Stimulated activated CD8-positive, alpha-beta memory T cell treated with anti-CD3 and anti-CD28 coated beads, Interleukin-4, amount 100 ng/mL, for 48 hours (primary cell): Measurements from ENCODE around the gene FCER1G.

Experiments used
- DNase-seq: peaks from one replicate; pipeline ENCODE4 v3.0.0-alpha.2; 2020

The FCER1G gene

GRCh38 chr1:161189036-161189435, 26.1 kb upstream of the FCER1G start:
- no peak for DNase-seq

DNA sequence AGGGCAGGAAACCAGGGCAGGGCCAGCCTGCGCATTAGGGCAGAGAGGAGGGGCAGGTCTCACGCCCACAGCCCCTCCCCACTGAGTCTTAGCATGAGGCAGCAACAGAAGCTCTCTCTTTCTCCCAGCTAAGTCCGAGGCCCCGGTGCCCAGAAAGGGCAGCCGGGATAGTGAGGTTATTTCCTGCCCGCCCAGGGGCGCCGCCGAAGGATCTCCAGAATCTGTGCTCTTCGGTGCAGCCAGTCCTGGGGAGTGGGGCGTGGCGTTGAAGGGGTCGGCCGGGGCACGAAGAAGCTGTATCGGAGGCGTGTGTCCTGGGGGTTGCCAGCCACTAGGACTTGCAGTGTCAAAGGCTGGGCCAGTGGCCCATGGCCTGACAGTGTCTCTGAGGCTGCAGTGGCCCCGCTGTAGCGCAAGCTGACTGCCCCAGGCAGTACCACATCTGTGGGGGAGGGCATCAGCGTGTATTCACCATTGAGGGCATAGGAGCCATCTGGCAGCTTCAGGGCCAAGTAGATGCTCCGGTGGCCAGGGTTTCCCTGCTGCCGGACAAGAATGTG, 24.1 kb upstream of the FCER1G start:
- DNase-seq, result no peak

DNA sequence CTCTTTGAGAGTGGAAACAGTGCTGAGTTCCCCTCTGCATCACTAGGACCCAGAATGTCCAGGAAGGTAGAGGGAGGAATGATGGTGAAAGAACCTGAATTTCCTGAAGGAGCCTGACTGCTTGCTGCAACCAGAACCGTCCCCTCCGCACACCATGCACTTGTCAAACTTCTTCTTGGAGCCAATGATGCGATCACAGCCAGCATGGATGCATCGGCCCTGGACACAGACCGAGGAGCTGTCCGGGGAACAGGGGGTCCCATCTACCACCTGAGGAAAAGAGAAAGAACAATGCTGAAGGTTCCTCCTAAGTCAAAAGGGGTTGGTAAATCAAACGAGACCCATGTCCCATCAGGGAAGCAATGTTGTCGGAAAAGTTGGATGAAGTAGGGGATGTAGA, 23.1 kb upstream of the FCER1G start:
- no peak for DNase-seq

DNA sequence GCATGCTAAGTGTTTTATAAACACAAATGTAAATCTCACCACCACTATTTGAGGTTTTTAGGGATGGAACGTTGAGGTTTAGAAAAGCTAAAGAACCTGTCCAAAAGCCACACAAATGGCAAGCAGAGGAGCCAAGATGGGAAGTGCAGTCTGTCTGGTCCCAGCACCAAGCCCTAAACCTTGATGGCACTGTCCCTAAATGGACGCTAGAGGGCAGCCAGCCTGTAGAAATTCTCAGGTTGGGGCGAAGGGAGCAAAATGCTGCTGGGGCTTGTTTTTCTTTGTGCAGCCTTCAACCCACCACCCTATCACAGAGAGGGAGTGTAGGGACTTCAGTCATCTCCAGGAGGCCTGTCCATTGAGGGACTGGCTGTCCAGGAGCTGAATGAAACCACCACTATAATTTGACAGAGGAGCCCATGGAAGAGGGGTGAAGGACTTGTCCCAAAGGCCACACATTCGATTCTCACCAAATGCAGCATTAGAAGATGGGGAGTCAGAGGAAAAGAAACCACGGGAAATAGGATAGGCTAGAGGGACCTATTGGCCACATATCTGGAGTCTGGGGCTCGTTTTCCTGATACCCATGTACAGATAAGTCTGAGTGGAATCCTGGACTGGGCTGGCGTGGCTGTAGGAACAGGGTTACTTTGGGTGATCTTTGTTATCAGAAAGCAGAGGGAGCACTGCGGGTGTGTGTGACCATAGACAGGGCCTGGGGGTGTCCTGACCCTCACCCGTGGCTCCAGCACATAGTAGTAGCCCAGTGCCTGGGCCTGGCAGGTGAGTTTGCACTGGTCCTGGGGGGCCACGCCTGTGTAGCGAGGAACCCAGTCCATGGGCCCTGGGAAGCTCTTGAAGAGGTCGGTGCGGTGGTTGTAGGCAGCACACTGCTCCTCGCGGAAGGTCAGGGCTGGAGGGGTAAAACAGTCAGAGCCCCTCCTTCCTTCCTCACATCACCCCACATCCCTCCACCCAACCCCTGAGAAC, 22.3 kb upstream of the FCER1G start:
- peak; percentile 76 for DNase-seq

GRCh38 chr1:161193561-161194235, 21.4 kb upstream of the FCER1G start:
- DNase-seq, result no peak

- DNase-seq, result no peak
Observed at GRCh38 chr1:161195171-161195570, 19.9 kb upstream of the FCER1G start.

DNA sequence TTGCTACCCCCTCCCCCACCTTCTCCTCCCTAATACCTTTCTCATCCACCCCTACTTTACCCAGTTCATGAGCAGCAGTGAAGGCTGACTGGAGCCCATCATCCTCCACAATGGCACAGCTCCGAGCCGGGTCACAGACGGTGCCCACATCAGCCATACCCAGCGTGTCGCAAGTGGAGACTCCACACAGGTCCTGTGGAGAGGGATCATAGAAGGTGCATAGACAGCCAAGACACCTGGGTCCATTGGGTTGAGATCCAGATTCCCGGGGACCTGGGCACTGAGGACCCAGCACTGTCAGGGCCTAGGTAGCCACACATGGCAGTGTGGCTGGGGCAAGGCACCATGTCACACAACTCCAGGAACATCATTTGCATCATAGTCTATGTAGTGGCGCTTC, 19.0 kb upstream of the FCER1G start:
- DNase-seq, result no peak

DNA sequence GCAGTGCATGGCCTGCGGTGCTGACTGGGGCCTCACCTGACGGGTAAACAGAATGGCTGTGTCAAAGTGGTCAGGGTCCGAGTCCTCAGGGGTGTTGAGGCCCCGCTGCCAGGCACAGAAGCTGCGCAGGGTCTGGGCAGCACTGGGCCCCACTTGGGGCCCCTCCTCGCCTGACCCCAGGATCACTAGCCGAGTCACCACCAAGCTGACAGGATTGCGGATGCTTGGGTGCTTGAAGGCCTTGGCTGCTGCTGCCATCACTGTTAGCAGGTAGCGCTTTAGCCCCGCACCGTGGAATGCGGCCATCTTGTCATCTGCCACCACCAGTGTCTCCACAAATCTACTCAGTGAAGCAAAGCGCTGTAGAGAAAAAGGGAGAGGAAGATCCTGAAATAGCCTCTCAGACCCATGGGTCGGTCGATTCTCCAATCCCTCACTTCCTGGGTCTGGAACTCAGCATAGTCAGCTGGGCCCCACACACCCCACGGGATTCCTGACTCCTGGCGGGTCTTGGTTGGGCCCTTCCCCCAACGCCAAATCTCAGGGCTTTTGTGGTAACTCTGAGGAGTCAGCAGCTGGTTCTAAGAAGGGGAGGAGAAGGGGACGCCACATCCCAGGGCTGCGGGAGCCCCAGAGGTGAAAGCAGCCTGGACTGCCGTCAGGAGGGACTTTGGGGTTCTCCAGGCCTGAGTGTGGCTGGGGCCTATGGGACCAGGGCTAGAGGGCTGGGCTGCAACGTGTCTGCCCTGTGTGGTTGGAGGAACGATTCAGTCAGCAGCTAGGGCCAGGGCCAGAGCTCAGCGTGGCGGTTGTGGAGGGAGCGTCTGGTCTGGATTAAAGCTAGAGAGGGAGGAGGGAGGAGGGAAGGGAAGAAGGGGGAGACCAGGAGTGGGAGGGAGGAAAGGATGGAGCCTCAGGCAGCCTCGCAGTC, 18.3 kb upstream of the FCER1G start:
- DNase-seq, result no peak

- DNase-seq, result no peak
Observed at GRCh38 chr1:161197560-161198193, 17.4 kb upstream of the FCER1G start.

GRCh38 chr1:161198194-161198896, 16.8 kb upstream of the FCER1G start:
- DNase-seq, result no peak

DNA sequence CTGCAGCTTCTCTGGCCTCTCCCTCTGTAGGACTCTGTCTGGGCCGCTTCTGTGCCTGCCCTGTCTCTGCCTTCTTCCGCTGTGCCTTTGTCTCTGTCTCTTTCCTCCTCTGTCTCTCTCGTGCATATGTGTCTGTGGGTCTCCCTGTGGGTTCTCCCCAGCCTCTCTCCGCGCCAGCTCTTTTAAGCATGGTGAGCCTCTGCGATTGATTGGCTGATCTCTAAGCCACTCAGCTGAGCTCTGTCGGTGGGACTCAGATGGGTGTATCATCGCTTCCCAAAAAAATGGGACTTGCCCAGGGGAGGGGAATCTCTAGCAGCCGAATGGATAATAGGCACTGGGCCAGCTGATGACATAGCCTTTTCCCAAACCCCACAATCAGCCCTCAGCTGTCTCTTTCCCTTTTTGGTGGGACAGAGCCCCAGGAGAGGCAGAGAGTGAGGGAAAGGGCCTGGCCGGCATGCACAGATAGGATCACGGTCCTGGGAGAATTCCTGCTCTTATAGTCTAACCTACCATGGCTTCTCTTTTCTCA, 16.1 kb upstream of the FCER1G start, which contains the start of gene ADAMTS4:
Gene ADAMTS4, minus strand, starts transcription at position 158 of the 535 bp plus-strand sequence. CDS start 427 bp downstream, outside the sequence.
- DNase-seq, result no peak

- DNase-seq, result no peak
Observed at GRCh38 chr1:161199506-161200139, 15.5 kb upstream of the FCER1G start.

- peak; percentile 49 for DNase-seq
Observed at GRCh38 chr1:161200421-161200991, 14.6 kb upstream of the FCER1G start.

GRCh38 chr1:161200992-161201835, 13.9 kb upstream of the FCER1G start:
- DNase-seq, result no peak

GRCh38 chr1:161201836-161202712, 13.0 kb upstream of the FCER1G start, which contains the start of gene NDUFS2:
Gene NDUFS2, plus strand, starts transcription at chr1:161202367. Its CDS starts 19 bp downstream, at chr1:161202386.
- peak; percentile 95 for DNase-seq

- DNase-seq, result no peak
Observed at GRCh38 chr1:161206411-161207140, 8.5 kb upstream of the FCER1G start.

- DNase-seq, result no peak
Observed at GRCh38 chr1:161207173-161207572, 7.9 kb upstream of the FCER1G start.
